GM23338 (cell line): ENCODE results near the gene TNFAIP1. TPM values are rescaled to one million over a fixed set of nuclear protein-coding genes. Genes with fewer than 3 reads are reported as not detected.

Experiments used
- ATAC-seq: fragments of 200-7000 bp; cut with Tn5 transposase; 3 replicates; pipeline ENCODE4 v1.9.1; 2020
- DNase-seq: peaks from one replicate; pipeline ENCODE4 v3.0.0-alpha.2; 2015; ENCODE audit warnings: low spot score
- H2AFZ ChIP-seq: fragments of 200-600 bp; sonication (generic); 2 replicates; pipeline ENCODE4 v1.8.0; 2016; ENCODE audit warnings: antibody characterized with exemption, mild to moderate bottlenecking, moderate library complexity
- H3F3A ChIP-seq: fragments of 200-600 bp; sonication (generic); replicated peaks from 2 replicates; pipeline ENCODE4 v1.8.0; 2017; ENCODE audit warnings: antibody characterized with exemption, mixed run types, low read depth
- H3K27ac ChIP-seq: fragments of 200-600 bp; sonication (generic); 2 replicates; pipeline ENCODE4 v1.6.1; 2016; ENCODE audit warnings: low read depth
- H3K27me3 ChIP-seq: fragments of 200-600 bp; sonication (generic); 2 replicates; pipeline ENCODE4 v1.8.0; 2016; ENCODE audit warnings: mild to moderate bottlenecking, mixed run types, moderate library complexity; ENCODE audit not compliant: insufficient read depth
- H3K36me3 ChIP-seq: fragments of 200-600 bp; sonication (generic); 2 replicates; pipeline ENCODE4 v1.8.0; 2016; ENCODE audit warnings: mild to moderate bottlenecking; ENCODE audit not compliant: insufficient read depth
- H3K4me1 ChIP-seq: fragments of 200-600 bp; sonication (generic); 2 replicates; pipeline ENCODE4 v1.8.0; 2016; ENCODE audit warnings: mild to moderate bottlenecking, moderate library complexity; ENCODE audit not compliant: insufficient read depth
- H3K4me2 ChIP-seq: fragments of 200-600 bp; sonication (generic); 2 replicates; pipeline ENCODE4 v1.7.1; 2017; ENCODE audit warnings: mixed run types
- H3K4me3 ChIP-seq: fragments of 200-600 bp; sonication (generic); 2 replicates; pipeline ENCODE4 v1.6.1; 2016; ENCODE audit warnings: mixed run types
- H3K79me2 ChIP-seq: fragments of 200-600 bp; sonication (generic); replicated peaks from 2 replicates; pipeline ENCODE4 v1.8.0; 2017; ENCODE audit warnings: mild to moderate bottlenecking; ENCODE audit not compliant: insufficient read depth
- H3K9me2 ChIP-seq: fragments of 200-600 bp; sonication (generic); 2 replicates; pipeline ENCODE4 v1.8.0; 2017; ENCODE audit not compliant: insufficient read depth
- H4K20me1 ChIP-seq: fragments of 200-600 bp; sonication (generic); replicated peaks from 2 replicates; pipeline ENCODE4 v1.8.0; 2017; ENCODE audit warnings: mild to moderate bottlenecking; ENCODE audit not compliant: insufficient read depth
- H3K27ac Mint-ChIP-seq: 2 replicates; pipeline ENCODE4 v1.8.0; 2020; ENCODE audit warnings: inconsistent platforms, mild to moderate bottlenecking, moderate library complexity, mixed read lengths
- H3K27me3 Mint-ChIP-seq: 3 replicates; pipeline ENCODE4 v1.8.0; 2022; ENCODE audit warnings: low read depth, mild to moderate bottlenecking, moderate library complexity, mixed read lengths, inconsistent platforms; ENCODE audit not compliant: insufficient read depth, poor library complexity
- H3K36me3 Mint-ChIP-seq: 3 replicates; pipeline ENCODE4 v1.8.0; 2021; ENCODE audit warnings: low read depth, mild to moderate bottlenecking, inconsistent platforms, moderate library complexity, mixed read lengths
- H3K4me1 Mint-ChIP-seq: 3 replicates; pipeline ENCODE4 v1.8.0; 2020; ENCODE audit warnings: mild to moderate bottlenecking, inconsistent platforms, mixed read lengths
- H3K4me3 Mint-ChIP-seq: 3 replicates; pipeline ENCODE4 v1.8.0; 2021; ENCODE audit warnings: moderate library complexity, mild to moderate bottlenecking, inconsistent platforms, mixed read lengths
- H3K9me3 Mint-ChIP-seq: 3 replicates; pipeline ENCODE4 v1.8.0; 2020; ENCODE audit warnings: moderate library complexity, mild to moderate bottlenecking, inconsistent platforms, mixed read lengths
- CREB1 ChIP-seq: fragments of 250-450 bp; sonication (Bioruptor Pico); IDR thresholded peaks from 2 replicates; pipeline ENCODE4 v1.5.0; 2020; ENCODE audit warnings: low read depth, mild to moderate bottlenecking, moderate library complexity
- ETS1 ChIP-seq: IDR thresholded peaks from 2 replicates; pipeline ENCODE4 v1.6.1; 2016; ENCODE audit warnings: antibody characterized with exemption
- EZH2 ChIP-seq: fragments of 200-600 bp; sonication (generic); IDR thresholded peaks from one replicate; pipeline ENCODE4 v1.8.0; 2017; ENCODE audit warnings: antibody characterized with exemption, mild to moderate bottlenecking, low read depth; ENCODE audit not compliant: unreplicated experiment
- EZH2phosphoT487 ChIP-seq: fragments of 200-600 bp; sonication (generic); IDR thresholded peaks from one replicate; pipeline ENCODE4 v1.8.1; 2018; ENCODE audit warnings: antibody characterized with exemption; ENCODE audit not compliant: unreplicated experiment
- JUNB ChIP-seq: IDR thresholded peaks from one replicate; pipeline ENCODE4 v1.6.1; 2016; ENCODE audit warnings: antibody characterized with exemption; ENCODE audit not compliant: unreplicated experiment
- POLR2AphosphoS5 ChIP-seq: IDR thresholded peaks from 2 replicates; pipeline ENCODE4 v1.6.1; 2016; ENCODE audit warnings: antibody characterized with exemption, low read depth
- REST ChIP-seq: IDR thresholded peaks from one replicate; pipeline ENCODE4 v1.6.1; 2018; ENCODE audit warnings: antibody characterized with exemption; ENCODE audit not compliant: unreplicated experiment
- STAT1 ChIP-seq: IDR thresholded peaks from one replicate; pipeline ENCODE4 v1.6.1; 2016; ENCODE audit warnings: antibody characterized with exemption; ENCODE audit not compliant: unreplicated experiment
- ZNF114 ChIP-seq: fragments of 250-450 bp; sonication (Bioruptor Pico); IDR thresholded peaks from 2 replicates; pipeline ENCODE4 v1.5.0; 2020; ENCODE audit warnings: mild to moderate bottlenecking, moderate library complexity
- ZNF331 ChIP-seq: fragments of 250-450 bp; sonication (Bioruptor Pico); IDR thresholded peaks from 2 replicates; pipeline ENCODE4 v1.5.0; 2020; ENCODE audit warnings: low read depth, mild to moderate bottlenecking, moderate library complexity
- ZNF462 ChIP-seq: fragments of 250-450 bp; sonication (Bioruptor Pico); IDR thresholded peaks from 2 replicates; pipeline ENCODE4 v1.5.0; 2020; ENCODE audit warnings: mild to moderate bottlenecking, moderate library complexity
- polyA plus RNA-seq: library from polyadenylated mRNA; unstranded; fragments of >200 nt; fragmentation: Nextera tagmentation; extraction: Ambion mirVana; gene quantifications from 2 replicates; pipeline ENCODE4 v1.2.1, GENCODE V29; 2016
- total RNA-seq: library from RNA; depleted of rRNA; stranded (reverse); fragments of >200 nt; shearing (Covaris generic); gene quantifications from 2 replicates; pipeline ENCODE4 v1.2.3, GENCODE V29; 2014
- TF ChIP-seq, protein P1 (sequence below), 2 experiments: fragments of 200-600 bp in 1 of 2; sonication (generic) in 1 of 2; conservative IDR thresholded peaks; 2 replicates each; pipeline versions ENCODE4 v1.5.1 to v1.6.1; 2016 to 2017; ENCODE audit warnings: antibody characterized with exemption in 2 of 2, low read depth in 2 of 2, mild to moderate bottlenecking in 2 of 2, moderate library complexity in 1 of 2

The TNFAIP1 gene
- total and polyA plus RNA-seq, 2 experiments from 2014 or later: 6.3 to 13.1 TPM

- TF ChIP-seq ZNF462 (CRISPR knock-in tag) (no peak), ZNF114 (CRISPR knock-in tag) (no peak), EZH2phosphoT487 (no peak), EZH2 (no peak), POLR2AphosphoS5 (no peak), JUNB (no peak), STAT1 (no peak), CREB1 (CRISPR knock-in tag) (no peak), ETS1 (no peak), REST (no peak), ZNF331 (CRISPR knock-in tag) (no peak)
- TF ChIP-seq, protein P1, sequence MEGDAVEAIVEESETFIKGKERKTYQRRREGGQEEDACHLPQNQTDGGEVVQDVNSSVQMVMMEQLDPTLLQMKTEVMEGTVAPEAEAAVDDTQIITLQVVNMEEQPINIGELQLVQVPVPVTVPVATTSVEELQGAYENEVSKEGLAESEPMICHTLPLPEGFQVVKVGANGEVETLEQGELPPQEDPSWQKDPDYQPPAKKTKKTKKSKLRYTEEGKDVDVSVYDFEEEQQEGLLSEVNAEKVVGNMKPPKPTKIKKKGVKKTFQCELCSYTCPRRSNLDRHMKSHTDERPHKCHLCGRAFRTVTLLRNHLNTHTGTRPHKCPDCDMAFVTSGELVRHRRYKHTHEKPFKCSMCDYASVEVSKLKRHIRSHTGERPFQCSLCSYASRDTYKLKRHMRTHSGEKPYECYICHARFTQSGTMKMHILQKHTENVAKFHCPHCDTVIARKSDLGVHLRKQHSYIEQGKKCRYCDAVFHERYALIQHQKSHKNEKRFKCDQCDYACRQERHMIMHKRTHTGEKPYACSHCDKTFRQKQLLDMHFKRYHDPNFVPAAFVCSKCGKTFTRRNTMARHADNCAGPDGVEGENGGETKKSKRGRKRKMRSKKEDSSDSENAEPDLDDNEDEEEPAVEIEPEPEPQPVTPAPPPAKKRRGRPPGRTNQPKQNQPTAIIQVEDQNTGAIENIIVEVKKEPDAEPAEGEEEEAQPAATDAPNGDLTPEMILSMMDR (conservative IDR thresholded peaks at IDR 0.05; ENCODE audit: low read depth in 2 of 2): no peak
- Mint-ChIP-seq H3K4me3 (no peak overlapping the region), H3K27ac (no peak overlapping the region), H3K9me3 (no peaks in the 10 kb centered on the region), H3K4me1 (peaks cover 18% of the 10 kb centered on the region), H3K36me3 (peaks cover 28% of the 10 kb centered on the region), H3K27me3 (peaks cover 15% of the 10 kb centered on the region)
- Histone ChIP-seq H3K9me2 (no peaks in the 10 kb centered on the region), H3K79me2 (peaks cover 6% of the 10 kb centered on the region), H3K27me3 (no peaks in the 10 kb centered on the region), H3K4me1 (peaks cover 11% of the 10 kb centered on the region), H2AFZ (no peak overlapping the region), H3K27ac (no peak overlapping the region), H3K36me3 (peaks cover 18% of the 10 kb centered on the region), H4K20me1 (peaks cover 22% of the 10 kb centered on the region), H3F3A (peaks cover 11% of the 10 kb centered on the region; the same call in 1 of the 2 replicates), H3K4me2 (no peak overlapping the region), H3K4me3 (no peak overlapping the region)
- DNase-seq: no peak
- ATAC-seq: no peak
These were observed 3.6 kb upstream of the TNFAIP1 start for GRCh38 chr17:28331891-28332420.
